Chondrocyte (in vitro differentiated cells): Measurements from ENCODE around the gene C1QTNF8. TPM values are rescaled to one million over a fixed set of nuclear protein-coding genes. Genes with fewer than 3 reads are reported as not detected.

Experiments used
- DNase-seq: peaks from one replicate; pipeline ENCODE4 v3.0.0; 2021; ENCODE audit warnings: mixed read lengths, low spot score
- H3K27ac Mint-ChIP-seq: one replicate; pipeline ENCODE4 v1.8.0; 2021; ENCODE audit warnings: mild to moderate bottlenecking, moderate library complexity, mixed read lengths; ENCODE audit not compliant: unreplicated experiment
- H3K27me3 Mint-ChIP-seq: 2 replicates; pipeline ENCODE4 v1.8.0; 2021; ENCODE audit warnings: low read depth, mixed read lengths
- H3K36me3 Mint-ChIP-seq: 2 replicates; pipeline ENCODE4 v1.8.0; 2021; ENCODE audit warnings: low read depth, mixed read lengths
- H3K4me1 Mint-ChIP-seq: 2 replicates; pipeline ENCODE4 v1.8.0; 2021; ENCODE audit warnings: low read depth, mild to moderate bottlenecking, mixed read lengths
- H3K4me3 Mint-ChIP-seq: one replicate; pipeline ENCODE4 v1.8.0; 2021; ENCODE audit warnings: mild to moderate bottlenecking, moderate library complexity, mixed read lengths; ENCODE audit not compliant: unreplicated experiment
- H3K9me3 Mint-ChIP-seq: 2 replicates; pipeline ENCODE4 v1.8.0; 2021; ENCODE audit warnings: low read depth, mixed read lengths
- total RNA-seq: library from RNA; stranded (reverse); gene quantifications from 3 replicates; pipeline ENCODE4 v1.2.1, GENCODE V29; 2021
- TF ChIP-seq, protein P1 (sequence below): fragments of 200-600 bp; sonication (generic); IDR thresholded peaks from 2 replicates; pipeline ENCODE4 v1.5.0; 2021; ENCODE audit warnings: antibody characterized with exemption, mild to moderate bottlenecking, moderate library complexity

C1QTNF8 gene
- total RNA-seq, 1 donor from 2014 or later: not detected

DNA sequence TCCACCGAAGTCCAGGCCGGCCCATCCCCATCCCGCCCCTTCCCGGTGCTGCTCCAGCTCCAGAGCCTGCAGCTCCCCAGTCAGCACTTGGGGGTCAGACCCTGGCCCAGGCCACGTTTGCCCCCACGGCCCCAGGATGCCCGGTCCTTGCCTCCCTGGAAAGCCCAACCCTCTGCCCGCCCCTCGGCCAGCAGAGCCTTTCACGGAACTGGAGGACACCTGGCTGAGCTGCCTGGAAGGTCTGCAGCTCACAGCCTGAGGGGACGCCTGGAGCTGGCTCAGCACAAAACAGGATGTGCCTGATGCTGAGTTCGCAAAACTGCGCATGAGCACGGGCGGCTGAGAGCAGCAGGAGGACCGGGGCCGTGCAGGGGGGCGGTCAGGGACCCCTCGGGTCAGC is 53.2 kb downstream of the C1QTNF8 start:
- TF ChIP-seq, protein P1, sequence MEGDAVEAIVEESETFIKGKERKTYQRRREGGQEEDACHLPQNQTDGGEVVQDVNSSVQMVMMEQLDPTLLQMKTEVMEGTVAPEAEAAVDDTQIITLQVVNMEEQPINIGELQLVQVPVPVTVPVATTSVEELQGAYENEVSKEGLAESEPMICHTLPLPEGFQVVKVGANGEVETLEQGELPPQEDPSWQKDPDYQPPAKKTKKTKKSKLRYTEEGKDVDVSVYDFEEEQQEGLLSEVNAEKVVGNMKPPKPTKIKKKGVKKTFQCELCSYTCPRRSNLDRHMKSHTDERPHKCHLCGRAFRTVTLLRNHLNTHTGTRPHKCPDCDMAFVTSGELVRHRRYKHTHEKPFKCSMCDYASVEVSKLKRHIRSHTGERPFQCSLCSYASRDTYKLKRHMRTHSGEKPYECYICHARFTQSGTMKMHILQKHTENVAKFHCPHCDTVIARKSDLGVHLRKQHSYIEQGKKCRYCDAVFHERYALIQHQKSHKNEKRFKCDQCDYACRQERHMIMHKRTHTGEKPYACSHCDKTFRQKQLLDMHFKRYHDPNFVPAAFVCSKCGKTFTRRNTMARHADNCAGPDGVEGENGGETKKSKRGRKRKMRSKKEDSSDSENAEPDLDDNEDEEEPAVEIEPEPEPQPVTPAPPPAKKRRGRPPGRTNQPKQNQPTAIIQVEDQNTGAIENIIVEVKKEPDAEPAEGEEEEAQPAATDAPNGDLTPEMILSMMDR: no peak
- Mint-ChIP-seq H3K27ac (no peak overlapping the region), H3K27me3 (no peaks in the 10 kb centered on the region), H3K9me3 (peaks cover 10% of the 10 kb centered on the region), H3K4me3 (no peak overlapping the region), H3K36me3 (peaks cover 2% of the 10 kb centered on the region), H3K4me1 (no peaks in the 10 kb centered on the region)
- no peak for DNase-seq

GRCh38 chr16:1042049-1042744 is 53.8 kb downstream of the C1QTNF8 start:
- Mint-ChIP-seq H3K27ac (no peak overlapping the region), H3K9me3 (peaks cover 10% of the 10 kb centered on the region), H3K4me1 (no peaks in the 10 kb centered on the region), H3K27me3 (no peaks in the 10 kb centered on the region), H3K36me3 (peaks cover 2% of the 10 kb centered on the region), H3K4me3 (no peak overlapping the region)
- DNase-seq: no peak
- TF ChIP-seq, protein P1: no peak

DNA sequence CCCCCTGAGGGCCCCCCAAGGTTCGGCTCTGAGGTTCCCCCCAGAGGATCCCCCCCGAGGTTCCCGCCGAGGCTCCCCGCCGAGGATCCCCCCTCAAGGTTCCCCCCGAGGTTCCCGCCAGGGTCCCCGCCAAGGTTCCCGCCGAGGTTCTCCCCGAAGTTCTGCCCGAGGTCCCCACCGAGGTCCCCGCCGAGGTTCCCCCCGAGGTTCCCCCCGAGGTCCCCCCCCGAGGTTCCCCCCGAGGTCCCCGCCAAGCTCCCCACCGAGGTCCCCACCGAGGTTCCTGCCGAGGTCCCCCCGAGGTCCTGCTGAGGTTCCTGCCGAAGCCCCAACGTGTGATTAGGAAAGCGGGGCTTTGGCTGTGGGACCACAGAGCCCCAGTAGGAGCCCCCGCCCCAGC is 55.7 kb downstream of the C1QTNF8 start:
- no peaks in the 10 kb centered on the region for H3K27me3 Mint-ChIP-seq
- H3K9me3 Mint-ChIP-seq: peaks cover 10% of the 10 kb centered on the region
- H3K4me1 Mint-ChIP-seq: peaks cover 4% of the 10 kb centered on the region
- TF ChIP-seq, protein P1: no peak
- H3K27ac Mint-ChIP-seq: no peak overlapping the region
- peaks cover 2% of the 10 kb centered on the region for H3K36me3 Mint-ChIP-seq
- no peak for DNase-seq
- no peak overlapping the region for H3K4me3 Mint-ChIP-seq

- Mint-ChIP-seq H3K36me3 (peaks cover 2% of the 10 kb centered on the region), H3K4me3 (no peak overlapping the region), H3K27me3 (no peaks in the 10 kb centered on the region), H3K9me3 (peaks cover 10% of the 10 kb centered on the region), H3K27ac (no peak overlapping the region), H3K4me1 (peaks cover 4% of the 10 kb centered on the region)
- DNase-seq: no peak
- TF ChIP-seq, protein P1: no peak
Observed at GRCh38 chr16:1039762-1040161, 56.3 kb downstream of the C1QTNF8 start.

- Mint-ChIP-seq H3K27ac (no peak overlapping the region), H3K4me3 (no peak overlapping the region), H3K27me3 (no peaks in the 10 kb centered on the region), H3K9me3 (peaks cover 10% of the 10 kb centered on the region), H3K4me1 (peaks cover 4% of the 10 kb centered on the region), H3K36me3 (peaks cover 2% of the 10 kb centered on the region)
- TF ChIP-seq, protein P1: no peak
- DNase-seq: no peak
Observed at GRCh38 chr16:1038932-1039331, 57.1 kb downstream of the C1QTNF8 start.

Other genes starting within 250 kb of the C1QTNF8 start
- 21.6 to 25.6 TPM (median 21.7 TPM) in 3 replicates for gene LMF1, start 125.3 kb downstream of the C1QTNF8 start, total RNA-seq
- 0.10 to 0.15 TPM (median 0.15 TPM) in 3 replicates for gene SOX8, start 114.5 kb downstream of the C1QTNF8 start, total RNA-seq
- gene SSTR5, start 23.5 kb downstream of the C1QTNF8 start, total RNA-seq: not detected in 3 replicates
- gene CACNA1H, start 56.9 kb upstream of the C1QTNF8 start, total RNA-seq: 55.9 to 73.4 TPM (median 73.2 TPM) in 3 replicates
- not detected in 3 replicates for gene TPSG1, start 129.0 kb upstream of the C1QTNF8 start, total RNA-seq
- not detected in 3 replicates for gene TPSB2, start 133.9 kb upstream of the C1QTNF8 start, total RNA-seq
- not detected in 3 replicates for gene TPSAB1, start 144.5 kb upstream of the C1QTNF8 start, total RNA-seq
- not detected in 3 replicates for gene TPSD1, start 159.8 kb upstream of the C1QTNF8 start, total RNA-seq
- gene UBE2I, start 213.4 kb upstream of the C1QTNF8 start, total RNA-seq: 97.9 to 110 TPM (median 105 TPM) in 3 replicates
- gene BAIAP3, start 237.4 kb upstream of the C1QTNF8 start, total RNA-seq: 0.36 to 1.7 TPM (median 1.5 TPM) in 3 replicates